H1 (cell line): ENCODE results near the gene CTIF. TPM values are rescaled to one million over a fixed set of nuclear protein-coding genes. Genes with fewer than 3 reads are reported as not detected.

Experiments used
- BACH1 ChIP-seq: IDR thresholded peaks from 2 replicates; pipeline ENCODE4 v1.6.1; 2012; ENCODE audit warnings: low read length, improper control_type of control experiment
- CTBP2 ChIP-seq: IDR thresholded peaks from 2 replicates; pipeline ENCODE4 v1.7.0; 2011; ENCODE audit warnings: borderline replicate concordance, mild to moderate bottlenecking, moderate library complexity, mixed read lengths, low read length; ENCODE audit not compliant: insufficient read depth, insufficient read length
- RAD21 ChIP-seq, 2 experiments: IDR thresholded peaks in 1 of 2; conservative IDR thresholded peaks in 1 of 2; 2 replicates each; pipeline ENCODE4 v1.6.1; 2011; ENCODE audit warnings: low read depth in 2 of 2, low read length in 2 of 2, improper control_type of control experiment in 1 of 2, inconsistent platforms in 1 of 2, mild to moderate bottlenecking in 1 of 2, moderate library complexity in 1 of 2
- RXRA ChIP-seq: IDR thresholded peaks from 2 replicates; pipeline ENCODE4 v1.6.1; 2011; ENCODE audit warnings: low read depth, mild to moderate bottlenecking, low read length, moderate library complexity; ENCODE audit not compliant: insufficient read depth
- polyA plus RNA-seq, 7 experiments: library from polyadenylated mRNA; depleted of rRNA in 3 of 7; stranded (reverse) in 5 of 7; unstranded in 2 of 7; fragments of >200 nt in 5 of 7; fragments of 200-250 nt in 2 of 7; gene quantifications; 1 replicate in 5 of 7; 2 replicates in 1 of 7; 4 replicates in 1 of 7; pipeline versions ENCODE4 v1.2.1 to v1.2.3, GENCODE V29; 2011 to 2013; ENCODE audit warnings: missing spikeins in 2 of 7, mixed read lengths in 2 of 7
- total RNA-seq: library from RNA; stranded (reverse); fragmentation: NEBNext Ultra II Directional; extraction: Animal tissue kit (Norgen Biotek cat#: 25700); gene quantifications from 2 replicates; pipeline ENCODE4 v1.2.1, GENCODE V29; 2021
- TF ChIP-seq, protein P1 (sequence below): IDR thresholded peaks from 2 replicates; pipeline ENCODE4 v1.6.1; 2012; ENCODE audit warnings: low read length, inconsistent platforms

CTIF gene
- total and polyA plus RNA-seq, 2 of the 8 experiments (the other 6 are each of a cell fraction or from before 2014, with no cell fraction given) = 9.0 to 17.8 TPM

DNA sequence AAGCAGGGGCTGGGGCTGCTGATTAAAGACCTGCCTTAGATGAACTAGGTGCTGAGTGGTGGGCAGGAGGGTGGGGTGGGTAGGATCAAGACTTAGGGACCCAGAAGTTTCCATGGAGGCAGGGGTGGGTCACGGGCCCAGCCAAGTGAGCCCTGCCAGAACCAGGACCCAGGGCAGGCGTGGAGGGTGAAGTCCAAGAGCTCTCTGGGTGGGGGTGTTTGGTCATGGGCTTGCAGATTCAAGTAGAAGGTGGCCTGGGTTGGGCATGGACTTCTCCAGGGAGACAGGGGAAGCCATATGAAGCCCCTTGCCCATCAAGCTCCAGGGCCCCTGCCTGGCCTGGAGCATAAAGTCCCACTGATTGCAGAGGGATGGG, 243.1 kb downstream of the CTIF start (continued):
- TF ChIP-seq, protein P1, sequence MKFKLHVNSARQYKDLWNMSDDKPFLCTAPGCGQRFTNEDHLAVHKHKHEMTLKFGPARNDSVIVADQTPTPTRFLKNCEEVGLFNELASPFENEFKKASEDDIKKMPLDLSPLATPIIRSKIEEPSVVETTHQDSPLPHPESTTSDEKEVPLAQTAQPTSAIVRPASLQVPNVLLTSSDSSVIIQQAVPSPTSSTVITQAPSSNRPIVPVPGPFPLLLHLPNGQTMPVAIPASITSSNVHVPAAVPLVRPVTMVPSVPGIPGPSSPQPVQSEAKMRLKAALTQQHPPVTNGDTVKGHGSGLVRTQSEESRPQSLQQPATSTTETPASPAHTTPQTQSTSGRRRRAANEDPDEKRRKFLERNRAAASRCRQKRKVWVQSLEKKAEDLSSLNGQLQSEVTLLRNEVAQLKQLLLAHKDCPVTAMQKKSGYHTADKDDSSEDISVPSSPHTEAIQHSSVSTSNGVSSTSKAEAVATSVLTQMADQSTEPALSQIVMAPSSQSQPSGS = no peak
- TF ChIP-seq BACH1 (no peak), RXRA (no peak), CTBP2 (no peak), RAD21 (IDR thresholded peaks at IDR 0.05 in 1 of 2, conservative IDR thresholded peaks at IDR 0.05 in 1 of 2; ENCODE audit: low read depth in 2 of 2, low read length in 2 of 2) (no peak)
- TF ChIP-seq, all 59 proteins: peak for 0
